Coronary artery (tissue), 2 donors: ENCODE measurements around the gene SLC6A11.

Experiments used
- DNase-seq: peaks from one replicate; pipeline ENCODE4 v3.0.0-alpha.2; 2017; ENCODE audit warnings: low spot score
- H3K27ac ChIP-seq, 2 donors: fragments of 200-600 bp; sonication (generic); one replicate each; pipeline ENCODE4 v1.5.1; 2016 to 2019
- H3K4me3 ChIP-seq: fragments of 200-600 bp; sonication (generic); 2 replicates; pipeline ENCODE4 v1.5.1; 2016; ENCODE audit warnings: mild to moderate bottlenecking, moderate library complexity
- CTCF ChIP-seq: fragments of 200-600 bp; sonication (generic); IDR thresholded peaks from one replicate; pipeline ENCODE4 v1.5.1; 2019; ENCODE audit warnings: antibody characterized with exemption

The SLC6A11 gene

GRCh38 chr3:10839167-10839566 is 23.1 kb downstream of the SLC6A11 start:
- DNase-seq: peak; percentile 43
- TF ChIP-seq CTCF: no peak

GRCh38 chr3:10841100-10841499 is 25.1 kb downstream of the SLC6A11 start:
- H3K27ac ChIP-seq: no peak overlapping the region
- TF ChIP-seq CTCF: no peak
- DNase-seq: no peak
- H3K4me3 ChIP-seq: no peak overlapping the region

More at GRCh38 chr3:10839167-10839566, 23.1 kb downstream of the SLC6A11 start:
- Histone ChIP-seq H3K4me3 (no peak overlapping the region), H3K27ac (no peak overlapping the region)

DNA sequence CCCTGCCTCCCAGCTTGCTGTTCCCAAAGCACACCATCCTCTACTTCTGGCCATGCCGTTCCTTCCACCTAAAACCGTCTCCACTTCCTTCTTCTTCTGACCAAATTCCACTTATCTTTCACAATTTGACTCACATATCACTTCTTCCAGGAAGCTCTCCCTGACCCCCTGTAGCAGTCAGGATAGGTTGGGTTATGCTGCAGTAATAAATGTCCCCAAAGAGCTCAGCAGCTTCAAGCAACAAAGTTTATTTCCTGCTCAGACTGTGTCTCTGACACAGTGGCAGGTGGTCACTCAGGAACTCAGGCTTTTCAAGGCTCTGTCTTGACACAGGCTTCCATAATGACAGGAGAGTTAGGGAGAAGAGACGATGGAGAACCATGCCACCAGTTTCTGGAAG is 27.4 kb downstream of the SLC6A11 start:
- no peak for DNase-seq
- TF ChIP-seq CTCF: no peak
- Histone ChIP-seq H3K4me3 (no peak overlapping the region), H3K27ac (no peak overlapping the region)

DNA sequence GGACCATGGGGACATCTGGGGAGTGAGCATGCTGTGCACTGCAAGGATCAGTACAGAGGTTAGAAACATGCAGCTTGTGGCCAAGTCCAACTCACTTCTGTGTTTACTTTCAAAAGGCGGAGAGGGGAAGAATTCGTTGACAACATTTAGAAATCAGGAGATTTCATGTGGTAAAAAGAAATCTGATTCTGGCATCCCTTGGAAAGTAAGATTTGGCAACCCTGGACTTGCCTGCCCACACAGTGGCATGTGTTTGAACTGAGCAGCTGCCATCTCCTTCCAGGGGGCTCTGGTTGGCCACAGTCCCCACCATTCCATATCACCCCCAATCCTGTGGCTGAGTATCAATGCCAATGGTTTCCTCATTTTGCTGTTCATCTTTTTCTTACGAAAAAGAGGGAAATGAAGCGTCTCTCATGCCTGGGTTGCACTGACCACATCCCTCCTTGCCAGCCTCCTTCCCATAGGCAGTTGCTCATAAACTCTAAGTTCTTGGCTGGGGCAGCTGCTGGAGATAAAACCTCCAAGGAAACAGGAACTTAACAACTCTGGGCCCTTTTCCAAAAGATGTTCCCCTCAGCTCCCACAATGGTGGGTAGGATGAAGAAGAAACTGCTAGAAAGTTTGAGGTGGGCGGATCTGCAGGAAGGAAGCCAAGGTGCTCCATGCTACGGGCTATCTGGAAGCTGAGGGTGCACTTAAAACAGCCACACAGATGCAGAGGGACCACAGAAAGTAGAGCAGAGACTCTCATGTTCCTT is 29.2 kb downstream of the SLC6A11 start:
- no peak for DNase-seq
- Histone ChIP-seq H3K27ac (no peak overlapping the region), H3K4me3 (no peak overlapping the region)
- TF ChIP-seq CTCF: no peak

GRCh38 chr3:10845839-10846656 is 30.0 kb downstream of the SLC6A11 start:
- DNase-seq: no peak
- Histone ChIP-seq H3K27ac (no peak overlapping the region), H3K4me3 (no peak overlapping the region)
- no peak for TF ChIP-seq CTCF

- H3K27ac ChIP-seq: no peak overlapping the region
- DNase-seq: no peak
- TF ChIP-seq CTCF: no peak
- no peak overlapping the region for H3K4me3 ChIP-seq
Measured at GRCh38 chr3:10846657-10846975, 30.6 kb downstream of the SLC6A11 start.

DNA sequence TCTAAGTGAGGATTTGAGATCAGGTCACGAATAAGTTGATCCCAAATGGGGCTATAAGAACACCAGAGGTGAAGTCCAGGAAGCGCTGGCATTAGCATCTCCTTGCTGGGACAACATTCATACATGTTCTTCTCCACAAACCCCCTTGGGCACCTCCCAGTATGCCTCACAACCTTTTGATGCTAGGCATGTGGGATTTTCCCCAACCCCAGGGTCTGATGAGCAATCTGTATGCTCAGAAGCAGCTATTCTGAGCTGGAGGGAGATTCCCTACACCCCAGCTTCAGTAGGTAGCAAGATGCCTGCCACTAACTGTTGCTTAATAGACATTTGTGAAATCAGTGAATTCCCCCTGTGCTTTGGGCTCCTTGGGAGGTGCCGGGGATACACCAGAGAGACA is 32.2 kb downstream of the SLC6A11 start:
- no peak for TF ChIP-seq CTCF
- no peak overlapping the region for H3K4me3 ChIP-seq
- DNase-seq: no peak
- no peak overlapping the region for H3K27ac ChIP-seq
